WERI-Rb-1 (cell line): ENCODE results near the gene PTPRN2.

ENCODE experiments used
- DNase-seq: peaks from one replicate; pipeline ENCODE4 v3.0.0-alpha.2; 2020
- H3K27ac ChIP-seq: fragments of 250-450 bp; sonication (Bioruptor Pico); 2 replicates; pipeline ENCODE4 v1.5.1; 2020; ENCODE audit warnings: mild to moderate bottlenecking, moderate library complexity
- H3K27me3 ChIP-seq: fragments of 250-450 bp; sonication (Bioruptor Pico); 2 replicates; pipeline ENCODE4 v1.5.1; 2021; ENCODE audit warnings: mild to moderate bottlenecking, low read depth, moderate library complexity; ENCODE audit not compliant: insufficient read depth, severe bottlenecking
- H3K36me3 ChIP-seq: fragments of 250-450 bp; sonication (Bioruptor Pico); 2 replicates; pipeline ENCODE4 v1.5.1; 2020; ENCODE audit warnings: mild to moderate bottlenecking, moderate library complexity
- H3K4me3 ChIP-seq: 2 replicates; pipeline ENCODE4 v1.5.1; 2011; ENCODE audit warnings: low read depth, mild to moderate bottlenecking, control low read depth, low read length
- H3K9me3 ChIP-seq: fragments of 250-450 bp; sonication (Bioruptor Pico); 2 replicates; pipeline ENCODE4 v1.5.1; 2021; ENCODE audit warnings: mild to moderate bottlenecking, moderate library complexity; ENCODE audit not compliant: severe bottlenecking
- CTCF ChIP-seq: IDR thresholded peaks from 2 replicates; pipeline ENCODE4 v1.5.1; 2011; ENCODE audit warnings: low read depth, mild to moderate bottlenecking, control low read depth, inconsistent platforms, low read length

The PTPRN2 gene

GRCh38 chr7:157675427-157675927, 912.1 kb downstream of the PTPRN2 start:
- no peak for DNase-seq

GRCh38 chr7:157674715-157675426, 912.8 kb downstream of the PTPRN2 start:
- no peaks in the 10 kb centered on the region; the same call in 1 of the 2 replicates for H3K36me3 ChIP-seq
- H3K27ac ChIP-seq, result no peak overlapping the region
- no peak for TF ChIP-seq CTCF
- H3K4me3 ChIP-seq, result no peak overlapping the region
- no peaks in the 10 kb centered on the region for H3K9me3 ChIP-seq
- no peaks in the 10 kb centered on the region for H3K27me3 ChIP-seq
- DNase-seq, result peak; percentile 3

More at GRCh38 chr7:157675427-157675927, 912.1 kb downstream of the PTPRN2 start:
- no peaks in the 10 kb centered on the region for H3K27me3 ChIP-seq
- no peaks in the 10 kb centered on the region for H3K9me3 ChIP-seq
- no peak overlapping the region for H3K4me3 ChIP-seq
- H3K36me3 ChIP-seq, result no peaks in the 10 kb centered on the region; the same call in 1 of the 2 replicates
- TF ChIP-seq CTCF, result no peak
- H3K27ac ChIP-seq, result no peak overlapping the region

- Histone ChIP-seq H3K27ac (no peak overlapping the region), H3K36me3 (no peaks in the 10 kb centered on the region; the same call in 1 of the 2 replicates), H3K4me3 (no peak overlapping the region), H3K9me3 (no peaks in the 10 kb centered on the region), H3K27me3 (no peaks in the 10 kb centered on the region)
- TF ChIP-seq CTCF, result no peak
- peak; percentile 5 for DNase-seq
These were observed 913.5 kb downstream of the PTPRN2 start for GRCh38 chr7:157674027-157674714.

GRCh38 chr7:157673573-157673972, 914.0 kb downstream of the PTPRN2 start:
- no peaks in the 10 kb centered on the region for H3K9me3 ChIP-seq

More at GRCh38 chr7:157673573-157673972, 914.0 kb downstream of the PTPRN2 start:
- TF ChIP-seq CTCF, result no peak
- Histone ChIP-seq H3K27ac (no peak overlapping the region), H3K27me3 (no peaks in the 10 kb centered on the region), H3K36me3 (no peaks in the 10 kb centered on the region; the same call in 1 of the 2 replicates), H3K4me3 (no peak overlapping the region)
- no peak for DNase-seq
